GM18511 (cell line): Measurements from ENCODE around the gene IFT88.

Source experiments
- ATAC-seq: cut with Tn5 transposase; IDR thresholded peaks from one replicate; pipeline ENCODE4 v1.9.1; 2021; ENCODE audit warnings: mild to moderate bottlenecking, moderate library complexity; ENCODE audit not compliant: unreplicated experiment

Gene IFT88

DNA sequence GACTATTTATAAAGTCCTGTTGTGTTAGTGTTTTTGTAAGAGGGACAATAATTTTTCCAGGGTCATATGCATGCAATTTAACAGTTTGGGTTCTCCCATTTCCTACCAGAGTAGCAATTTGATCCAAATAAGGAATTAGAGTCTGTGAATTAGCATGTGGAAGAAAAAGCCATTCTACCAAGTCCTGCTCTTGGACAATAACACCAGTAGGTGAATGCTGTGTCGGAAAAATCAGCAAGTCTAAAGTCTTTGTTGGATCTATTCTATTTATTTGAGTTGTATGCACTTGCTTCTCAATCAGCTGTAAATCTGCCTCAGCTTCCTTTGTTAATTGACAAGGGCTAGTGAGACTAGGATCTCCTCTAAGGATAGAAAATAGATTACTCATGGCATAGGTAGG, 115.1 kb downstream of the IFT88 start:
- no peak for ATAC-seq

DNA sequence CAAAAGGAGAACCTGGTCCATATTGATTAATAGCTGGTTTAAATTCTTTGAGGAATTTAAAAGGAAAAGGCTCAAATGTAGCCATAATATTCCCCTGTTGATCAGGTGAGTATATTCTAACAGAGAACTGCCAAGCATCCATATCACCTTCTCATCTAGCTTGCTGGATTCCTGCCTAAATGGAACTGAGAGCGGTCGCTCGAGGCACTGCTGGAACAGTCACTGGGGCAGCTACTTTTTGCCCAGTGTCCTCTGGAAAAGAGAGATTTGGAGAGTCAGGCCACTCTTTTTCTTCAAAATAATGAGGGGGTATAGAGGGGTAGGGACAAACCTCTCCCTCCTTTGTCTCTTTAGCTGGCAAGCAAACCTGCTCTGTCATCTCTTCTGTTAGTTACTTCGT, 117.1 kb downstream of the IFT88 start:
- no peak for ATAC-seq

DNA sequence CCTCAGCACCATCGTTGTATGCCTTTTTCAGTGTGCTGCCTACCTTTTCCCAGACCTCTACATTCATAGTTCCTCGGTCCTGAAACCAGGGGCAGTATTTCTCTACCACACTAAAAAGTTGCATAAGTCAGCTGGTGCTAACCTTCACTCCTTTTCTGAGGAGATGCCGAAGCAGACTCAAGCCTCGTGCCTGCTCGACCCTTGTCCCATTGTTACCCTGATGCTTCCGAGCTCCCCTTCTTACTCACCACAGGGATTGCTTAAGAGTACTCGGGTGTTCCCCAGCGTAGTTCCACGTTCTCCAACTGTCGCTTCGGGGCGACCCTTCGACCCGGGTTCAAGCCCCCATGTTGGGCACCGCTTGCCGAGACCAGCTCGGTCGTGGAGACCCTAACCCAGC, 117.6 kb downstream of the IFT88 start:
- no peak for ATAC-seq

DNA sequence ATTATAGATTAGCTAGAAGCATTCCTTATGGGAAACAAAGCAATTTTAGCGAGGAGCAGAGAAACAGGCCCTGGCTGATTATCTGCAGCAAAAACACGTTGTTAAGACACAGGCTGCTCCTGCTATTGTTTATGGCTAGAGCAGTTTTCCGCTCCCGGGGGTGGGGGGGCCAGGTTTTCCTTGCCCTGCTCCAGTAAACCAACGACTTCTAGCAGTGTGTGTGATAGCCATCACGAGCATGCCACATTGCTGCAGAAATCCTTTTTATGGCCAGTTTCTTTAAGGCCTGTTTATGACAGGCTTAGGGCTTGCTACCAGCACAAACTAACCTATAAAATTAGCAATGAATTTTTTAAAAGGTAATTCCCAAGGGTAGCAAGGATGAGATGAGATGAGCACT, 118.1 kb downstream of the IFT88 start:
- no peak for ATAC-seq

DNA sequence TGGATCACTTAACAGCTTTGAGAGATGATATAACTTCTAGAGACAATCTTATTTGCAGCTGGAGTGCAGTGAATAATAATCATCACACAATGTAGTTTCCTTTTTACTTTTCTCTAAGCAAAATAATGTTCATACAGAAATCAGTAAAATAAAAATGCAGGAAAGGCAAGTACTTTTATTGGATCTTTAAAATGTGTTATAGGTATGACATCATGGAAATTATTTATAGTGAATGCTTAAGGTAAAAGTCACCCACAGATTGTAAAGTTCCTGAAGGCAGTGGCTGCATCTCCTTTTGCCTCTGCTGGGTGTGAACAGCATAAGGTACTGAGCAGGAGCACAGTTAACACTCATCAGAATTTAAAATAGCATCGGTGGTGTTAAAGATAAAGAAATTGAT, 119.2 kb downstream of the IFT88 start:
- no peak for ATAC-seq

DNA sequence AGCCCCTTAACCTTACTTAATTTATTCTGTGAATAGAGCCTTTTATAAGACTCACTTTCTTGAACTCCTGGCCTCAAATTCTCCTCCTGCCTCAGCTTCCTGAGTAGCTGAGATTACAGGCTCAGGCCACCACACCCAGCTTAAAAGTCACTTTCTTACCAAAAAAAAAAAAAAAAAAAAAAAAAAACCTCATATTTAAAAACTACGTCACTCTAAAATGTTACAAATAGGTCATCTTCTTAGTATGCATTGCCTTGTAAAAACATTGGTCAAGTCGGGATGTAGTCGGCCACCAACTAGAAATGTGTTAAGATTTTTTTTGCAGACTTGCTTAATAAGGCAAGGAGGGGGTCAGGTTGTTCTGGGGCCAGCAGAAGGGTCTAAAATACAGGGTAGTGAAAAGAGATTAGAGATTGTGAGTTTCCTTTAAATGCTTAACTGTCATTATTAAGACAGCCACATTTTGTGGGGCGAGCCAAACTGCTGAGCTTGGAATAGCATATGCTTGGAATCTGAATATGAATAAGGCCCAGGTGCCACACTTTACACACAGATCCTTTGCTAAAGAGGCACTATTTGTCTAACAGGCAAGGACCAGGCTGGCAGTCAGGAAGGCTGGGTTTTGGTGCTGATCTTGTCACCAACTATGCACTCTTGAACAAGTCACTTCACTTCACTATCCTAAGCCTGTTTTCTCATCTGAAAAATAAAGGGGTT, 120.1 kb downstream of the IFT88 start:
- ATAC-seq, result no peak

DNA sequence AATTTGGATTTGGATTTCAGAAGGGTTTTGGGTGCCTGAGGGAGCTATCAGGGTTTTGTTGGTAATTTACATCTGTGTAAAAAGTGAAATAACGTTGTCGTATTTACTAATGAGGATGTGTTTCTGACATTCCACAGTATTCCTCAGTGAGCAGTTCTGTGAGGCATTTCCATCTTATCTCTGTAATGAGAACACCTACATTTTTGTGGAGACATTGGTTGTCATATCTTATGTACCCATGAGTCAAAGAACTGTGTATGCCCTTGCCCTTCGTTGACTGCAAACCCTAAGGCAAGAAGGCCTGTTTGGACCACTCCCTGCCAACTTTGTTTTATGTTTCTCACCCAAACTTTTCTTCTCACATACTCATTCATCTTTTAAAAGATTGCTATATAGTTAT, 122.3 kb downstream of the IFT88 start:
- ATAC-seq, result no peak

DNA sequence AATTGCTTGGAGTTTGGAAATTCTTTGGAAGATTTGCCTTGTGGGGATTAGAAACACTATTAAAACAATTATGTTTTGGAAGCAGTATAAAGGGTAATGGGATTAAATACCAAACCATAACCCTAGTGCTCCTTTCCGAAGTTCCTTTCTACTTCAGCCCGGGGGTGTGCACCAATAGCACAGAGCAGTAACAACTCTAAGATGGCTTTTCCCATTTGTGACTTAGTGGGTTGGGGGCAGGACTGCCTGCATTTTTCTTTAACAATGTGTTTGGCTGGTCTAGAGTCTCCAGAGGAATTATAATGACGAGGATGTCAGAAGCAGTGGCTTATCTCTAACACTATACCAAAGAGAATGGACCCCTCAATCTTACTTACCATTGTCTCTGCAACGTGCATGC, 124.7 kb downstream of the IFT88 start:
- ATAC-seq, result no peak

DNA sequence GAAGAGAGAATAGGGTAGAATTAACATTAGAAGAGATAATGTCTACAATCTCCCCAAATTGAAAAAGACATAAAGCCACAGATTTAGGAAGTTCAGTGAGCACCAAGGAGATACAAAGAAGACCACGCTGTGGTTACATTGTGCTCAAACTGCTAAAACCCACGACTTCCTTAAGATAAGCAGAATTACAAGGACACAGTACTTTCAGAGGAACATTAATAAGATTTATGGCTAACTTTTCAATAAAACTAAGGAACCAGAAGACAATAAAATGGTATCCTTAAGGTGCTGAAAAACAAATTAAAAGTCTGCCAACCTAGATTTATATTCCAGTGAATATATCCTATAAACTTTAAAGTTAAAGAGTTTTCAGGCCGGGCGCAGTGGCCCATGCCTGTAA, 129.1 kb downstream of the IFT88 start:
- no peak for ATAC-seq

DNA sequence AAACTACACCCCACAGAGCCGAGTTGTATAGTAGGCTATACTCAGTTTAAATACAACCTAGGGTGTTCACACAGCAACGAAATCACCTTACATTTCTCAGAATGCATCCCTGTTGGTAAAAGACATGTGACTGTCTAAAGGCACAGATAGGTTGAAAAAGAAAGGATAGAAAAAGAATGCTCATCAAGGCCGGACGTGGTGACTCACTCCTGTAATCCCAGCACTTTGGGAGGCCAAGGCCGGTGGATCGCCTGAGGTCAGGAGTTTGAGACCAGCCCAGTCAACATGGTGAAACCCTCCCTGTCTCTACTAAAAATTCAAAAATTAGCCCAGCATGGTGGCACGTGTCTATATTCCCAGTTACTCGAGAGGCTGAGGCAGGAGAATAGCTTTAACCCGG, 132.8 kb downstream of the IFT88 start:
- no peak for ATAC-seq

DNA sequence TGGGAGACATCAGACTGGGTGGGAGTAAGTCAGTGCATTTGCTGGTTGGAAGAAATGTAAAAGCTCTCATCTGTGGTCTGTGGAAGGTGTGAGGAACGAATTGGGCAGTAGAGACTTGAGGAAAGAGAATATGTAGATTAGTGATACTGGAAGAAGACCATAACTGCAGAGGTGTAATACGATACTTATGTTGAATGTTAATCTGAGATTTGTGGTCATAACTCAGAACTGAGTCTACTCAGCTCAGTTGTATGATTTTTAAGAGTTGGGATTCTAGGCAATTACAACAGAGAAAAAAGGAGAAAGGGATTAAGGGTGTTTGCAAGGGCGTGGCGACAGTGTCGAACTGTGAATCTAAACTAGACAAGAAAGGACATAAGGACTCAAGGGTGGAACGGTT, 133.3 kb downstream of the IFT88 start:
- no peak for ATAC-seq

DNA sequence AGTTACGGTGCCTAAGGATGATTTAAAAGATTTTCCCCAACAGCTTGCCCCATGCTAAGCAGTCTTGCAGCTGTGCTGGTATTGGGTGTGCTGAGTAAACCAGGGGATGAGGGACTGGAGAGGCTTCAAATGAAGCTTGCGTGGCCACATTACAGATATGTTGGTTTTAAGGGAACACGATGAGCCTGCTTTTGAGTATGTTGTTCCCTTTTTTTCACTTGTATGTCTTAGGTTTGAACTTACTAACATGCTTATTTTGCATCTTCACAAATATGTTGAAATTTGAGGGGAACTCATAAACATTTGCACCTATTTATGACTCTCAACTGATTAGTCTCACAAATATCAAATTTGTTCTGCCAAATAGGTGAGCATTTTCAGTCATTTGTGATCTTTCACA, 134.5 kb downstream of the IFT88 start:
- ATAC-seq, result no peak

DNA sequence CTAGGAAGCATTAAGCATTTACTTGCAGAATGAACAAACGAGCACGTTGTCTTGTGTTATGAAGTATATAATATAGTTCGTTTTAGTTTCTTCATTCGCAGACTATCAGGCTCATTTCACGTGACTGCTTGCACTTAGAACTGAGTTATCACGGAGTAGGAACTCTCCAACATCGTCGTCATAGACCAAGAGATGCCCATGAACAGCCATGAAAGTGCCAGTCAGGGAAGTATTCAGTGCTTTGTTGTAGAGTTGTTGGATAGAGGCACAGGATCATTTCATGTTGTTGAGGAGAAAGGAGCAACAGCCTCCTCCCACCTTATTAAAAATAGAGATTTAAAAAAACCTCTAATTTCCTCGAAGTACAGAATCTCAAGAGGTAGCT, 135.6 kb downstream of the IFT88 start:
- ATAC-seq, result no peak

DNA sequence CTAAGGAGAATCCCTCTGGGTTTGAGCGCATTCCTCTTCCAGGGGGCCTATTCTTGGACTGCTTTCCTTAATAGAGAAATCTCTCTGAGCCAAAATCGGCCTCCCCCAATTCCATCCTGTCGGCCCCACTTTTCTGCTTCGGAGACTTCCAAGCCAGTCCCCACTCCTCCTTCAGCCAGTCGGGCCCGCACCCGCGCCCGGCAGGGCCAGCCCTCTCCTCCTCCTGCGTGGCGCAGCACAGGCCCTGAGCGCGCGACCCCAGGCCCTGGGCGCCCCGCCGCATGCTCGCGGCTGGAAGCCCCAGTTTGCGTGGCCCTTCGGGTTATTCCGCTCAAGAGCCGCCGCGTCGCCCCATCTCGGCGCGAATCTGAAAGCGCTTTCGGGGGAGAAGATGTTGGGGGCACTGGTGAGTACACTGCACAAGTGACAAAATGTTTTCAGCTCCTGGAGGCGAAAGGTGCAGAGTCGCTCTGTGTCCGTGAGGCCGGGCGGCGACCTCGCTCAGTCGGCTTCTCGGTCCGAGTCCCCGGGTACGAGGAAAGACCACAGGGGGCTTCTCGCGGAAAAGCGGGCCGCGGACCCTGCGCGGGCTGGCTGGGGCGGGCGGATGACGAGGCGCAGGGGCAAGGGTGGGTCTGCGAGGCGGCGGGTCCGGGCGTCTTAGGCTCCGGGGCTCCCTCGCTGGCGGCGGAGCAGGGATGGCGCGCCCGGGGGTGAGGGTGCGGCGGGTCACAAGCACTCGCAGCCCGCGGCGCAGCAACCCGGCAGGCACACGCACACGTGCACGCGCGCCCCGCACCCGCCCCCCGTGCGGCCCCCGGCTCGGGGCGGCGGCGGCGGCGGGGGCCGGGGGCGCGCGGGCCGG, 136.2 kb downstream of the IFT88 start, which contains the start of gene IL17D:
Gene IL17D (plus strand): TSS at position 785 of the 865 bp plus-strand sequence. CDS start 303 bp downstream, outside the sequence.
- peak; percentile 37 for ATAC-seq

DNA sequence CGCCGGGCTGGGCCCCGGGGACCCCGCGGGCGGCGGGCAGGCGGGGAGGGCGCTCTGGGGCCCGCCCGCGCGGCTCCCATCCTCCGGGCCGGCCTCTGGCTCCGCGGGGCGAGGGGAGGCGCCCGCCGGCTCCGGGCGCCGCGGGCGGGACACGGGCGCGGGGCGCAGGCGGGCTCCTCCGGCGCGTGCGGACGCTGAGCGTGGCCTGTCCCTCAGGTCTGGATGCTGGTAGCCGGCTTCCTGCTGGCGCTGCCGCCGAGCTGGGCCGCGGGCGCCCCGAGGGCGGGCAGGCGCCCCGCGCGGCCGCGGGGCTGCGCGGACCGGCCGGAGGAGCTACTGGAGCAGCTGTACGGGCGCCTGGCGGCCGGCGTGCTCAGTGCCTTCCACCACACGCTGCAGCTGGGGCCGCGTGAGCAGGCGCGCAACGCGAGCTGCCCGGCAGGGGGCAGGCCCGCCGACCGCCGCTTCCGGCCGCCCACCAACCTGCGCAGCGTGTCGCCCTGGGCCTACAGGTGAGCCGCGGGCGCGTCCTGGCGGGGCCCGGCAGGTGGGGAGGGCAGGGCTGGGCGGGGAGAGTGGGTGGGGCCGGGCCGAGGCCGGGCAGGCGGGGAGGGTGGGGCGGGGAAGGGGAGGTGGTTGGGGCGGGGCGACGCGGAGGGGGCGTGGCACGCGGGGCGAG, 137.0 kb downstream of the IFT88 start:
- peak; percentile 89 for ATAC-seq

DNA sequence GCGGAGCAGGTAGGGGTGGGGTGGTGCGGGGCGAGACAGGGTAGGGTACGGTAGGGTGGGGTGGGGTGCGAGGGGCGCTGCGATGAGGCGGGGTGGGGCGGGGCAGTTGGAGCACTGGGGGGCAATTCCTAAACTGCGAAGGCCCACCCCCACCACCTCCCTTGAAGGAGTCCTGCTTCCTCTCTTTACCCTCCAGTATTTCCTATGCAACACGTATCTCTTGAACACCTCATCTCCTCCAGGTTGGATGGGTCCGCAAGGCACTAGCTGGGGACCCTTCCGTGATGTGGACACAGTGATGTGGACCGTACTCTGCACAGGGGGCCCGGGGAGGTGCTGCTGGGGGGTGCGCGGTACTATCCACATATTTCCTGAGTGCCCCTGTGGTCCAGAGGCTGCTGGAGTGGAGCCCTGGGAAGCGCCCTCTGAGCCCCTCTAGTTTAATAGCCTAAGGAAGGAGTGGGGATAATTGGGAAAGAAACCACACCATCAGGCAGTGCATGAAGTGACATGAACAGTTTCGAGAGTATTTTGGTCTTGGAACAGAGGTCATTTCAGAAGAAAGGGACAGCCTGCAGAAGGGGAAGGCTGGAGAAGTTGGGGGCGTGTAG, 137.6 kb downstream of the IFT88 start:
- ATAC-seq, result no peak

DNA sequence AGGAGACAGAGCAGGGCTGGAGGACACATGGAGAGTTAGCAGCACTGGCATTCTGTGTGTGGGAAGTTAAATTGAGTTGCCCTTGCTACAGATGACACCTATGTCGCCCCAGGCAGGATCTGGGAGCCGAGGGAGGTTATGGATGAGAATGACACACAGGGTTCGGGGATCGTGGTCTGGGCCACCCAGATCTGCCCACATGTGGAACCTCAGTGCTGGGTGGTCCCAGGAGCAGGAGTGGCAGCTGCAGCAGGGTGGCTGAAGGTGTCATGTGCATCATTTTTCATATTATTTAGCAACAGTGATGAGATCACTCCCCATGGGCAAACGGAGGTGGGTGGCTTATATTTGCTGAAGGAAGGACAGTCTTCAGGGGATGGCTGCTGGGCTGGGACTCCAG, 139.7 kb downstream of the IFT88 start:
- no peak for ATAC-seq

DNA sequence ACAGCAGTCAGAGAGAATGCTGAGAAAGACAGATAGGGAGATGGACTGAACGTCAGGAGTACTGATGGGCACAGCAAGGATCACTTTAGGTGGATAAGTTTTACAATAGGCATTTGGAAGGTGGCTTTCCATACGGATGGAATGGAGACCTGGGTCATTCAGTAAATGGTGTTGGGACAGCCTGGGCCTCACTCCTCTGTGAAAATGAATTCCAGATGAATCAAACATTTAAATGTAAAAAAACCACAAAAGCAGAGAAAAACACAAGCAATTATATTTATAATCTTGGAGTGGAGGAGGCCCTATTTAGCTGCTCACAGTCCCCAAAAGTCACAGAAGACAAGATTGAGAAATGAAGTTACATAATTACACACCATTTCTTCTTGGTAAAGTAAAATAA, 141.3 kb downstream of the IFT88 start:
- ATAC-seq, result no peak

DNA sequence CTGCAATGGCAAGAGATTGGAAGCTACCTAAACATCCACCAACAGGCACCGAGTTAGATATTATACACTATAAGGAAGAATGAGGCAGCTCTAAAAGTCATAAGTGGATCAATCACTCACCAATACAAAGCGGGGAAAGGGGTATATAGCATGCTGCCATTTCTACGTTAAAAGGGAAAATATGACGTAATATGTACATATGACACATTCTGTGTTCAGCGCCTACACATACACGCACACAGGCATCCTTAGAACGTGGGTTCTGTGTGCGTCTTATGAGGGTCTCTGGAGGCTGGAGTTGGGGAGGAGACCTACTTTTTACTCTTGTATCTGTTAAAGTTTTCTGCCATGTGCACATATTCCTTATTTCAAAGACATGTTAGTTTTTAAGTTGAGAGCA, 142.4 kb downstream of the IFT88 start:
- ATAC-seq, result no peak

DNA sequence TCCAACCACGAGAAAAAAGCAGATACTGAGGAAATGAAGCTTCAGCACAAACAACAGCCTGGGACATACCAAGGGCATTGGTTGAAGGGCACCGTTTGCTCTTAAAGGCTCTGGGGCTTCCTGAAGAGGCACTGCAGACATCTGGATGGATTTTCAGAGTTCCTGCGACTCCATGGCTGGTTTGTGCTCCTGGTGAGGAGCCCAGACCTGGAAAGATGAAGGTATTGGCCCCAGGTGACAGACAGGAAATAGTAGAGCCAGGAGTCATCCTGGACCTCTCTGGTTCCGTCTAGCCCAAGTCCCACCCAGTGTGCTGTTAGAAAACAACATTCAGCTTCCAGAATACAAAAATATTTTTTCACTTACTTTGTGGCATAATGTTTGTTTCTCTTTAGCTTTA, 142.8 kb downstream of the IFT88 start:
- no peak for ATAC-seq

DNA sequence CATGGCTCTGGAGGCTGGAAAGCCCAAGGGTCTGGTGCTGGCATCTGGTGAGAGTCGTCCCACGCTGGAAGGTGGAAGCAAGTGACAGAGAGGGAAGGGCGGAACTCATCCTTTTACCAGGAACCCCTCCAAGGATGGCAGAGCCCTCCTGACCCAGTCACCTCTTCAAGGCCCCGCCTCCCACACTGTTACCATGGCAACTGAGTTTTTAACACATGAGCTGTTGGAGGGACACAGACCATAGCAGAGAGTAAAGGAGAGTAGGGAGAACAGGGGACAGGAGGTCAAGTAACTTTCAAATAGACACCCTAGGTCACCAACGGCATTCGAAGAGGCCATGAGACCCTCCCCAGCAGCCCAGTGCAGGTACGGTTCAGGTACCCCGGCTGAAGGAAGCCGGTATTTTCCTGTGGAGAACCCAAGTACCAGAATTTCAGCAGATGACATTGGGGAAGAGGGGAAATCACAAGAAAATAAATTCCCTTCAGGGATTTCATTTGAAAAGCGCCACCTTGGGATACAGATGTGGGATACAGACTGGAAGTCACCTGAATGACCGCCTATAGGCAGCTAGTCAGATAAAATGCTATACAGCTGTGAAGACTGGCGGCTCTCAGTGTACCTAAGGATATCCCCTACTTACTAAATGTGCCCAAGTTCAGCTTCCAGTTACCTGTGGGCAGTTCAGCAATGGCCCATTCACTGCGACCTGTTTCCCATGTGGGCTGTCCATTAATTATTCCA, 144.5 kb downstream of the IFT88 start:
- ATAC-seq, result no peak
